Calu3 (cell line): ENCODE data around the gene BMP8A. TPM values are rescaled to one million over a fixed set of nuclear protein-coding genes. Genes with fewer than 3 reads are reported as not detected.

Experiments
- BruUV-seq: library from RNA; stranded (reverse); fragments of 400-500 nt; replicated peaks from 2 replicates; lab custom pipeline; 2021; lab: Mats Ljungman, UMichigan
- CTCF ChIA-PET: fragments of 300-600 bp; sonication (Branson Sonifier 250); formaldehyde crosslinking; loops from one replicate; lab custom pipeline; 2022; ENCODE audit warnings: antibody characterized with exemption; lab: Charles Lee
- DNase-seq: peaks from one replicate; pipeline ENCODE4 v3.0.0; 2022
- H3K27ac Mint-ChIP-seq: one replicate; pipeline ENCODE4 v1.8.0; 2022; ENCODE audit warnings: mixed read lengths; ENCODE audit not compliant: unreplicated experiment
- H3K27me3 Mint-ChIP-seq: one replicate; pipeline ENCODE4 v1.8.0; 2022; ENCODE audit warnings: mixed read lengths; ENCODE audit not compliant: unreplicated experiment
- H3K36me3 Mint-ChIP-seq: one replicate; pipeline ENCODE4 v1.8.0; 2022; ENCODE audit warnings: mild to moderate bottlenecking, moderate library complexity, mixed read lengths; ENCODE audit not compliant: insufficient read depth, unreplicated experiment
- H3K4me1 Mint-ChIP-seq: one replicate; pipeline ENCODE4 v1.8.0; 2022; ENCODE audit warnings: mild to moderate bottlenecking, low read depth, mixed read lengths; ENCODE audit not compliant: unreplicated experiment
- H3K4me3 Mint-ChIP-seq: one replicate; pipeline ENCODE4 v1.8.0; 2022; ENCODE audit warnings: mild to moderate bottlenecking, low read depth, moderate library complexity, mixed read lengths; ENCODE audit not compliant: unreplicated experiment
- H3K9me3 Mint-ChIP-seq: one replicate; pipeline ENCODE4 v1.8.0; 2022; ENCODE audit warnings: low read depth, mixed read lengths; ENCODE audit not compliant: unreplicated experiment
- CTCF ChIP-seq: fragments of 200-600 bp; IDR thresholded peaks from one replicate; pipeline ENCODE4 v1.8.0; 2022; ENCODE audit warnings: antibody characterized with exemption; ENCODE audit not compliant: unreplicated experiment
- intact Hi-C: fragments of 100-400 bp; cut with micrococcal nuclease; formaldehyde crosslinking; loops from one replicate; pipeline ENCODE4 v1.10.0; 2022; ENCODE audit not compliant: unreplicated experiment
- total RNA-seq: library from RNA; stranded (reverse); gene quantifications from 2 replicates; pipeline ENCODE4 v1.2.3, GENCODE V29; 2022

The BMP8A gene
- total RNA-seq, 1 experiment from 2014 or later: 0.40 TPM

- Mint-ChIP-seq H3K4me1 (no peaks in the 10 kb centered on the region), H3K36me3 (peaks cover 24% of the 10 kb centered on the region), H3K9me3 (no peaks in the 10 kb centered on the region), H3K4me3 (no peak overlapping the region), H3K27ac (no peak overlapping the region), H3K27me3 (no peaks in the 10 kb centered on the region)
- BruUV-seq: no TSS peak
- intact Hi-C loops: no loop called here
- CTCF ChIA-PET: interaction anchor here (0.8 kb wide), 1 partner anchor 9 kb away, joined by 3 read pairs; no protein-coding TSS in a partner anchor
- no peak for DNase-seq
- TF ChIP-seq CTCF: no peak
Observed at GRCh38 chr1:39544327-39544726, 52.9 kb downstream of the BMP8A start.

DNA sequence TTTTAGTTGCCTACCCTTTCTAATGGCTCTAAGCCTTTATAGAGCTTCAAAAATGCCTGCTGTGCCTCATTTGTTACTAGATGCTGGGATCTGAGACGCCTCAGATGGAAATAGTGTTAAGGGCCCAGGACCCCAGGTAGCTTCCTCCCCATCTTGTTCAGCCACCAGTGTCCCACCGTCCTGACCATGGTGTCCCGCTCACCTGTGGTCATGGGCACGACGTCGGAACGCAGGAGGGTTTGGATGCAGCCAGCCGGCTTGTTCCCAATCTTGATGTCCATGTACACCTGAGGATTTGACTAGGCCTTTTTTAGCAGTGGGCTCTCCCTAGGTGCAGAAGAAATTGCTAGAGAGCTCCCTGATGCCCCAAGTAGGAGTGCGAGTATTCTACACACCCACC is 54.1 kb downstream of the BMP8A start:
- Mint-ChIP-seq H3K27me3 (no peaks in the 10 kb centered on the region), H3K9me3 (no peaks in the 10 kb centered on the region), H3K4me1 (no peaks in the 10 kb centered on the region), H3K4me3 (no peak overlapping the region), H3K36me3 (peaks cover 27% of the 10 kb centered on the region), H3K27ac (no peak overlapping the region)
- BruUV-seq: no TSS peak
- intact Hi-C loops: no loop called here
- TF ChIP-seq CTCF: no peak
- DNase-seq: no peak
- CTCF ChIA-PET: interaction anchor here (0.5 kb wide), 1 partner anchor 478 kb away, joined by 5 read pairs; no protein-coding TSS in a partner anchor

GRCh38 chr1:39554277-39554676 is 62.8 kb downstream of the BMP8A start:
- no peak for DNase-seq
- intact Hi-C loops: no loop called here
- Mint-ChIP-seq H3K27ac (no peak overlapping the region), H3K9me3 (no peaks in the 10 kb centered on the region), H3K36me3 (peaks cover 27% of the 10 kb centered on the region), H3K4me1 (no peaks in the 10 kb centered on the region), H3K27me3 (no peaks in the 10 kb centered on the region), H3K4me3 (no peak overlapping the region)
- CTCF ChIA-PET: no interaction called here
- BruUV-seq: no TSS peak
- TF ChIP-seq CTCF: no peak

GRCh38 chr1:39561279-39561678 is 69.8 kb downstream of the BMP8A start:
- H3K4me1 Mint-ChIP-seq: peaks cover 3% of the 10 kb centered on the region
- no peaks in the 10 kb centered on the region for H3K9me3 Mint-ChIP-seq
- CTCF ChIA-PET: interaction anchor here (0.6 kb wide), 1 partner anchor 27 kb away, joined by 4 read pairs; no protein-coding TSS in a partner anchor
- no TSS peak for BruUV-seq
- intact Hi-C loops: no loop called here
- no peak for TF ChIP-seq CTCF
- H3K36me3 Mint-ChIP-seq: peaks cover 72% of the 10 kb centered on the region
- no peak overlapping the region for H3K27ac Mint-ChIP-seq
- H3K27me3 Mint-ChIP-seq: no peaks in the 10 kb centered on the region
- no peak for DNase-seq
- no peak overlapping the region for H3K4me3 Mint-ChIP-seq
